Suprapubic skin (tissue), 4 donors: Measurements from ENCODE around the gene EMILIN1. TPM values are rescaled to one million over a fixed set of nuclear protein-coding genes. Genes with fewer than 3 reads are reported as not detected.

Experiments used
- DNase-seq, 2 donors: peaks; one replicate each; pipeline ENCODE4 v3.0.0-alpha.2; 2019; ENCODE audit warnings: low spot score in 2 of 2
- H3K27ac ChIP-seq: fragments of 200-600 bp; sonication (generic); one replicate; pipeline ENCODE4 v1.5.1; 2019
- H3K27me3 ChIP-seq: fragments of 200-600 bp; sonication (generic); one replicate; pipeline ENCODE4 v1.5.1; 2019
- H3K36me3 ChIP-seq: fragments of 200-600 bp; sonication (generic); one replicate; pipeline ENCODE4 v1.5.1; 2019
- H3K4me1 ChIP-seq: fragments of 200-600 bp; sonication (generic); one replicate; pipeline ENCODE4 v1.5.1; 2019
- H3K4me3 ChIP-seq: fragments of 200-600 bp; sonication (generic); one replicate; pipeline ENCODE4 v1.5.1; 2019; ENCODE audit warnings: mild to moderate bottlenecking
- H3K9me3 ChIP-seq: fragments of 200-600 bp; sonication (generic); one replicate; pipeline ENCODE4 v1.5.1; 2019
- EP300 ChIP-seq: sonication (generic); formaldehyde crosslinking; IDR thresholded peaks from one replicate; pipeline ENCODE4 v1.6.1; 2017; ENCODE audit warnings: antibody characterized with exemption
- POLR2A ChIP-seq, 2 donors: fragments of 450-650 bp; IDR thresholded peaks; one replicate each; pipeline ENCODE4 v1.6.1; 2017; ENCODE audit warnings: antibody characterized with exemption in 2 of 2, mild to moderate bottlenecking in 2 of 2, moderate library complexity in 2 of 2
- POLR2AphosphoS5 ChIP-seq, 3 donors: sonication (generic); formaldehyde crosslinking; IDR thresholded peaks; one replicate each; pipeline ENCODE4 v1.6.1; 2017; ENCODE audit warnings: antibody characterized with exemption in 3 of 3
- WGBS: methylation state at CpG from one replicate; pipeline ENCODE4 v1.1.5; 2018; 5-methylcytosine and 5-hydroxymethylcytosine counted together
- total RNA-seq, 4 donors: library from RNA; depleted of rRNA; stranded (reverse); fragments of >200 nt; gene quantifications; one replicate each; pipeline ENCODE4 v1.1.0, GENCODE V29; 2016
- TF ChIP-seq, protein P1 (sequence below), 2 donors: fragments of 200-600 bp in 1 of 2; fragments of 450-650 bp in 1 of 2; sonication (generic) in 1 of 2; IDR thresholded peaks; one replicate each; pipeline ENCODE4 v1.5.1; 2016 to 2019; ENCODE audit warnings: antibody characterized with exemption in 2 of 2, mild to moderate bottlenecking in 1 of 2, moderate library complexity in 1 of 2

EMILIN1 gene
- total RNA-seq, 4 donors from 2014 or later = 3.0 to 13.8 (median 5.8) TPM

DNA sequence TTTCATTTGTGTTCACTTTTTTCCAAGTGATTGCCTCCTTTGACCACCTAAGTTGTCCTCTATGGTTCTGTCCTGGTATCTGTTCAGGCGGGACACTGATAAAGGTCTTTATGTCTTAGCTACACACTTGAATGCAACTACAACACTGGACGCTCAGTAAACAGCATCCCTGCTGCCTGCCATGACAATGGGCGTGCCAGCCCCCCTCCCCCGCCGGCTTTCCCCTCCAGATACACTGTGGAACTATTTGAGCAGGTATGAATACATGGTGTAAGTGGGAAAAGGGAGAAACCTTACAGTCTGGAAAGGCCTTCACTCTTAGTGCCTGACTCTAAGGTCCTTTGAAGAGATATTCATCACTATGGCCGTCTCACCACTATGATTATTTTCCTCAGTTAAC is 21.2 kb upstream of the EMILIN1 start:
- TF ChIP-seq EP300 (no peak), POLR2AphosphoS5 (IDR thresholded peaks at IDR 0.05) (no peak), POLR2A (IDR thresholded peaks at IDR 0.05) (no peak)
- TF ChIP-seq, protein P1, sequence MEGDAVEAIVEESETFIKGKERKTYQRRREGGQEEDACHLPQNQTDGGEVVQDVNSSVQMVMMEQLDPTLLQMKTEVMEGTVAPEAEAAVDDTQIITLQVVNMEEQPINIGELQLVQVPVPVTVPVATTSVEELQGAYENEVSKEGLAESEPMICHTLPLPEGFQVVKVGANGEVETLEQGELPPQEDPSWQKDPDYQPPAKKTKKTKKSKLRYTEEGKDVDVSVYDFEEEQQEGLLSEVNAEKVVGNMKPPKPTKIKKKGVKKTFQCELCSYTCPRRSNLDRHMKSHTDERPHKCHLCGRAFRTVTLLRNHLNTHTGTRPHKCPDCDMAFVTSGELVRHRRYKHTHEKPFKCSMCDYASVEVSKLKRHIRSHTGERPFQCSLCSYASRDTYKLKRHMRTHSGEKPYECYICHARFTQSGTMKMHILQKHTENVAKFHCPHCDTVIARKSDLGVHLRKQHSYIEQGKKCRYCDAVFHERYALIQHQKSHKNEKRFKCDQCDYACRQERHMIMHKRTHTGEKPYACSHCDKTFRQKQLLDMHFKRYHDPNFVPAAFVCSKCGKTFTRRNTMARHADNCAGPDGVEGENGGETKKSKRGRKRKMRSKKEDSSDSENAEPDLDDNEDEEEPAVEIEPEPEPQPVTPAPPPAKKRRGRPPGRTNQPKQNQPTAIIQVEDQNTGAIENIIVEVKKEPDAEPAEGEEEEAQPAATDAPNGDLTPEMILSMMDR (IDR thresholded peaks at IDR 0.05) = no peak
- no peak for DNase-seq
- Histone ChIP-seq H3K4me3 (no peak overlapping the region), H3K27ac (no peak overlapping the region), H3K36me3 (peaks cover 56% of the 10 kb centered on the region), H3K27me3 (no peaks in the 10 kb centered on the region), H3K4me1 (peaks cover 4% of the 10 kb centered on the region), H3K9me3 (no peaks in the 10 kb centered on the region)
- WGBS = 89% methylated on average over 6 of the region's 6 CpGs

DNA sequence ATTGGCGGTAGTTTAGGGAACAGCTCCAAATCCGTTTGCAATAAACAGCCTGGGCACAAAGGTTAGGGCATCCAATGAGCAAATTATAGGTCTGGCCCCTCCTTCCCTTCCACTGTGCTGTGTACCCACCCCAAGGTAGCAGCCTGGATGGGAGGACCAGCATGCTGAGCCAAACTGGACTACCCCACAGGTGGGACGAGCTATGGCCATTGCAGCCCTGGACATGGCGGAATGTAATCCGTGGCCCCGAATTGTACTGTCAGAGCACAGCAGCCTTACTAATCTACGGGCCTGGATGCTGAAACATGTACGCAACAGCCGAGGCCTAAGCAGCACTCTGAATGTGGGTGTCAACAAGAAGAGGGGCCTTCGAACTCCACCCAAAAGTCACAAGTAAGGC is 20.2 kb upstream of the EMILIN1 start:
- no peak overlapping the region for H3K27ac ChIP-seq
- 89% methylated on average over 10 of the region's 10 CpGs for WGBS
- no peak overlapping the region for H3K4me3 ChIP-seq
- H3K4me1 ChIP-seq = no peaks in the 10 kb centered on the region
- H3K36me3 ChIP-seq = peaks cover 59% of the 10 kb centered on the region
- no peaks in the 10 kb centered on the region for H3K9me3 ChIP-seq
- H3K27me3 ChIP-seq = no peaks in the 10 kb centered on the region
- no peak for DNase-seq
- TF ChIP-seq POLR2A (IDR thresholded peaks at IDR 0.05) (no peak), POLR2AphosphoS5 (IDR thresholded peaks at IDR 0.05) (no peak), EP300 (no peak)
- TF ChIP-seq, protein P1 (IDR thresholded peaks at IDR 0.05) = no peak

DNA sequence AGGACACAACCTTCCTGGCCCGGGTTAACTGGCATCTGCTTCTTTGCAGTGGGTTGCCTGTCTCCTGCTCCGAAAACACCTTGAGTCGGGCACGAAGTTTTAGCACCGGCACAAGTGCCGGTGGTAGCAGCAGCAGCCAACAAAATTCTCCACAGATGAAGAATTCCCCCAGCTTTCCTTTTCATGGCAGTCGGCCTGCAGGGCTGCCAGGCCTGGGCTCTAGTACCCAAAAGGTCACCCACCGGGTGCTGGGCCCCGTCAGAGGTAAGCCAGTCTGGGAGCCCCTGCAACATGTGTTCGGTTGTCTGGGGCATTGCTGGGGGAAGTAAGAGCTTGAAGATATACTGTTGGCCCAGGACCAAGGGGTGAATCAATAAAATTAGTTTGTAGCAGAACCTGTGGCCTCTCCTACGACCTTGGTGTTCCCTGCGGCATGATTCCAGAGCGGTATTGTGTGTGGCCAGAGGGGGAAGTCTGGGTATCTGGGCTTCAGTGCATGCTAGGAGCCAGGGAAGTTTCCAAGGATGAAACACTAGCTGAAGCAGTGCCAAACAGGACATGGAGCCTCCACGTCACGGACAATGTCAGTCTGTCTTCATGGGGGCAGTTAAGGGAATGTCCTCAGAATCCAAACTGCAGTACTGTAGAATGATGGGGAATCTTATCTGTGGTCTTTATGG is 19.1 kb upstream of the EMILIN1 start:
- 79% methylated on average over 10 of the region's 15 CpGs for WGBS
- Histone ChIP-seq H3K9me3 (no peaks in the 10 kb centered on the region), H3K4me3 (no peak overlapping the region), H3K4me1 (no peaks in the 10 kb centered on the region), H3K36me3 (peaks cover 51% of the 10 kb centered on the region), H3K27me3 (no peaks in the 10 kb centered on the region), H3K27ac (no peak overlapping the region)
- TF ChIP-seq POLR2AphosphoS5 (IDR thresholded peaks at IDR 0.05) (no peak), EP300 (no peak), POLR2A (IDR thresholded peaks at IDR 0.05) (no peak)
- TF ChIP-seq, protein P1 (IDR thresholded peaks at IDR 0.05) = no peak
- DNase-seq = no peak

DNA sequence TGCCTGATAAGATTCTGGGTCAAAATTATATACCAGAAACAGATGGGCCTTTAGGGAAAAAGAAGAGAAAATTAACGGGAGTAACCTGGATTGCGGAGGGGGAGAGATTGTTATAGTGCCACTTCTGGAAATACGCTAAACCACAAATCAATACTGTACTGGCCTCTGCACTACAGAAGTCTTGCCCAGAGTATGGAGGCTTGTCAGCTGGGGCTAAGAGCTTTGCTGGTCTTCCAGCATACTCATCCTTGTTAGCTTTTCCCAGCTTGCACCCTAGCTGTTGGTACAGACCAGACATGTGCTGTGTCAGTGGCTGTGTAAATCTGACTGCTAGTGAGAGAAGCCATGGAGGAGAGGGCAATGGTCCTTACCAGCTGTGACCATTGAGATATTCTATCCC is 18.1 kb upstream of the EMILIN1 start:
- peaks cover 41% of the 10 kb centered on the region for H3K36me3 ChIP-seq
- no peaks in the 10 kb centered on the region for H3K4me1 ChIP-seq
- no peak overlapping the region for H3K27ac ChIP-seq
- no peak for TF ChIP-seq POLR2A (IDR thresholded peaks at IDR 0.05)
- TF ChIP-seq, protein P1 (IDR thresholded peaks at IDR 0.05) = no peak
- no peak for TF ChIP-seq POLR2AphosphoS5 (IDR thresholded peaks at IDR 0.05)
- no peak for TF ChIP-seq EP300
- H3K4me3 ChIP-seq = no peak overlapping the region
- H3K9me3 ChIP-seq = no peaks in the 10 kb centered on the region
- no peak for DNase-seq
- WGBS = 85% methylated on average over 3 of the region's 3 CpGs
- H3K27me3 ChIP-seq = no peaks in the 10 kb centered on the region

DNA sequence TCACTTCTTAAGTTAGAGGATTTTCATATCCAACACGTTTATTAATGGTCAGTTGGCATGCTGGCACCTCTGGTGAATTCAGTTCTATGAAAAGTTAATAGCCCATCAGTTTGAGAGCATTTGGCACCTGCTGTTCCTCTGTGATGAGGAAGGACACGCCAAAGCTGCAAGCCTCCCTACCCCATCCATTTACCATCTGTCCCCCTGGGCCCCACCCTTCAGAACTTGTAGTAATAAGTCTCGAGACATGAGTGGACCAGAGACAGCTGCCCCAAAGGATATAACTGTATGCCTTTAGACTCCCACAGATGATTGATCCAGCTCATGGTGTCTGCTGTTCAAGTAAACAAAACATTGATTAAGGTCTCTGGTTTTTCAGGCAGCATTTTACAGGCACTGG is 13.3 kb upstream of the EMILIN1 start:
- 75% methylated on average over 3 of the region's 3 CpGs for WGBS
- DNase-seq = no peak
- TF ChIP-seq POLR2AphosphoS5 (IDR thresholded peaks at IDR 0.05) (no peak), POLR2A (IDR thresholded peaks at IDR 0.05) (no peak), EP300 (no peak)
- TF ChIP-seq, protein P1 (IDR thresholded peaks at IDR 0.05) = no peak
- H3K36me3 ChIP-seq = peaks cover 33% of the 10 kb centered on the region
- no peak overlapping the region for H3K27ac ChIP-seq
- H3K4me1 ChIP-seq = peaks cover 18% of the 10 kb centered on the region
- no peaks in the 10 kb centered on the region for H3K9me3 ChIP-seq
- no peak overlapping the region for H3K4me3 ChIP-seq
- H3K27me3 ChIP-seq = no peaks in the 10 kb centered on the region
